ENCODE data around the gene B3GALT6. TPM values are rescaled to one million over a fixed set of nuclear protein-coding genes. Genes with fewer than 3 reads are reported as not detected.

The B3GALT6 gene
- total and polyA plus RNA-seq, 5 donors = 9.1 to 13.3 (median 11.1) TPM

GRCh38 chr1:1210726-1211540 lies 21.1 kb upstream of the B3GALT6 start:
- intact Hi-C loops (cut with DNase I) = no loop called here
- H3K4me3 ChIP-seq (ENCODE audit: low read length) = no peak overlapping the region
- H3K27ac ChIP-seq (ENCODE audit: low read length) = no peak overlapping the region
- no peaks in the 10 kb centered on the region for H3K4me1 ChIP-seq (ENCODE audit: control insufficient read depth, insufficient read depth, low read length)
- H3K9me3 ChIP-seq (ENCODE audit: control insufficient read depth, low read length) = no peaks in the 10 kb centered on the region
- H3K27me3 ChIP-seq (ENCODE audit: control insufficient read depth, insufficient read depth) = no peaks in the 10 kb centered on the region
- 94% methylated on average over 31 of the region's 31 CpGs for WGBS
- DNase-seq = peak; percentile 11 to 49 (median 25)
- no peak for ATAC-seq

- Histone ChIP-seq H3K4me1 (ENCODE audit: control insufficient read depth, insufficient read depth, low read length) (no peaks in the 10 kb centered on the region), H3K9me3 (ENCODE audit: control insufficient read depth, low read length) (no peaks in the 10 kb centered on the region), H3K27ac (ENCODE audit: low read length) (no peak overlapping the region), H3K27me3 (ENCODE audit: control insufficient read depth, insufficient read depth) (no peaks in the 10 kb centered on the region), H3K4me3 (ENCODE audit: low read length) (no peak overlapping the region)
- ATAC-seq = no peak
- intact Hi-C loops (cut with DNase I) = no loop called here
- DNase-seq = peak; percentile 16 to 54 (median 46)
- 83% methylated on average over 27 of the region's 28 CpGs for WGBS
These were observed 20.2 kb upstream of the B3GALT6 start for GRCh38 chr1:1211541-1212441.

GRCh38 chr1:1212780-1213344 lies 19.2 kb upstream of the B3GALT6 start:
- peak; percentile 58 to 84 (median 79) for DNase-seq
- WGBS = 39% methylated on average over 24 of the region's 24 CpGs
- intact Hi-C loops (cut with DNase I) = no loop called here
- Histone ChIP-seq H3K4me1 (ENCODE audit: control insufficient read depth, insufficient read depth, low read length) (no peaks in the 10 kb centered on the region), H3K9me3 (ENCODE audit: control insufficient read depth, low read length) (no peaks in the 10 kb centered on the region), H3K4me3 (ENCODE audit: low read length) (peak overlapping the region; percentile 7), H3K27ac (ENCODE audit: low read length) (no peak overlapping the region), H3K27me3 (ENCODE audit: control insufficient read depth, insufficient read depth) (no peaks in the 10 kb centered on the region)
- peak; percentile 36 to 57 for ATAC-seq

- 49% methylated on average over 56 of the region's 56 CpGs for WGBS
- no peaks in the 10 kb centered on the region for H3K9me3 ChIP-seq (ENCODE audit: control insufficient read depth, low read length)
- DNase-seq (peak; percentile 19 to 63 (median 55)), ATAC-seq (peak in 1 of 2 donors; percentile 9)
- intact Hi-C loops (cut with DNase I) = no loop called here
- H3K4me3 ChIP-seq (ENCODE audit: low read length) = no peak within 1 kb of the TSS
- no peaks in the 10 kb centered on the region for H3K27me3 ChIP-seq (ENCODE audit: control insufficient read depth, insufficient read depth)
- no peak within 1 kb of the TSS for H3K27ac ChIP-seq (ENCODE audit: low read length)
- H3K4me1 ChIP-seq (ENCODE audit: control insufficient read depth, insufficient read depth, low read length) = no peaks in the 10 kb centered on the region
These were observed 18.4 kb upstream of the B3GALT6 start, which contains the start of gene TNFRSF4 for GRCh38 chr1:1213345-1214265. TNFRSF4 (minus strand) TSS chr1:1214153; CDS start chr1:1214127, 26 bp downstream.

GRCh38 chr1:1215080-1215676 lies 16.9 kb upstream of the B3GALT6 start:
- intact Hi-C loops (cut with DNase I) = no loop called here
- no peaks in the 10 kb centered on the region for H3K4me1 ChIP-seq (ENCODE audit: control insufficient read depth, insufficient read depth, low read length)
- H3K27ac ChIP-seq (ENCODE audit: low read length) = no peak overlapping the region
- DNase-seq (peak in 2 of 3 donors; percentile 31 to 34), ATAC-seq (no peak)
- no peaks in the 10 kb centered on the region for H3K9me3 ChIP-seq (ENCODE audit: control insufficient read depth, low read length)
- no peak overlapping the region for H3K4me3 ChIP-seq (ENCODE audit: low read length)
- H3K27me3 ChIP-seq (ENCODE audit: control insufficient read depth, insufficient read depth) = no peaks in the 10 kb centered on the region
- WGBS = 46% methylated on average over 11 of the region's 11 CpGs

GRCh38 chr1:1215881-1216605 lies 16.0 kb upstream of the B3GALT6 start:
- H3K27me3 ChIP-seq (ENCODE audit: control insufficient read depth, insufficient read depth) = no peaks in the 10 kb centered on the region
- no peaks in the 10 kb centered on the region for H3K4me1 ChIP-seq (ENCODE audit: control insufficient read depth, insufficient read depth, low read length)
- no peak for ATAC-seq
- H3K27ac ChIP-seq (ENCODE audit: low read length) = no peak overlapping the region
- WGBS = 86% methylated on average over 21 of the region's 21 CpGs
- intact Hi-C loops (cut with DNase I) = no loop called here
- DNase-seq = no peak
- H3K9me3 ChIP-seq (ENCODE audit: control insufficient read depth, low read length) = no peaks in the 10 kb centered on the region
- no peak overlapping the region for H3K4me3 ChIP-seq (ENCODE audit: low read length)

GRCh38 chr1:1216770-1217620 lies 15.0 kb upstream of the B3GALT6 start:
- H3K9me3 ChIP-seq (ENCODE audit: control insufficient read depth, low read length) = no peaks in the 10 kb centered on the region
- intact Hi-C loops (cut with DNase I) = no loop called here
- no peak for DNase-seq
- no peaks in the 10 kb centered on the region for H3K4me1 ChIP-seq (ENCODE audit: control insufficient read depth, insufficient read depth, low read length)
- H3K27me3 ChIP-seq (ENCODE audit: control insufficient read depth, insufficient read depth) = no peaks in the 10 kb centered on the region
- H3K4me3 ChIP-seq (ENCODE audit: low read length) = no peak overlapping the region
- ATAC-seq = no peak
- H3K27ac ChIP-seq (ENCODE audit: low read length) = no peak overlapping the region
- WGBS = 85% methylated on average over 74 of the region's 74 CpGs

GRCh38 chr1:1217621-1218523 lies 14.2 kb upstream of the B3GALT6 start:
- ATAC-seq (no peak), DNase-seq (no peak)
- H3K9me3 ChIP-seq (ENCODE audit: control insufficient read depth, low read length) = no peaks in the 10 kb centered on the region
- H3K4me3 ChIP-seq (ENCODE audit: low read length) = no peak overlapping the region
- H3K4me1 ChIP-seq (ENCODE audit: control insufficient read depth, insufficient read depth, low read length) = no peaks in the 10 kb centered on the region
- H3K27me3 ChIP-seq (ENCODE audit: control insufficient read depth, insufficient read depth) = no peaks in the 10 kb centered on the region
- WGBS = 89% methylated on average over 52 of the region's 52 CpGs
- intact Hi-C loops (cut with DNase I) = no loop called here
- H3K27ac ChIP-seq (ENCODE audit: low read length) = no peak overlapping the region
